HG03378 (cell line): Measurements from ENCODE around the gene SGPP2.
"Not testable (repeated sequence)": the region's sequence is repeated elsewhere in the genome, so short reads cannot be mapped to it uniquely, and the experiment has no call there.

Source experiments
- ATAC-seq: cut with Tn5 transposase; IDR thresholded peaks from one replicate; pipeline ENCODE4 v1.9.1; 2021; ENCODE audit warnings: mild to moderate bottlenecking, moderate library complexity; ENCODE audit not compliant: unreplicated experiment

SGPP2 gene

DNA sequence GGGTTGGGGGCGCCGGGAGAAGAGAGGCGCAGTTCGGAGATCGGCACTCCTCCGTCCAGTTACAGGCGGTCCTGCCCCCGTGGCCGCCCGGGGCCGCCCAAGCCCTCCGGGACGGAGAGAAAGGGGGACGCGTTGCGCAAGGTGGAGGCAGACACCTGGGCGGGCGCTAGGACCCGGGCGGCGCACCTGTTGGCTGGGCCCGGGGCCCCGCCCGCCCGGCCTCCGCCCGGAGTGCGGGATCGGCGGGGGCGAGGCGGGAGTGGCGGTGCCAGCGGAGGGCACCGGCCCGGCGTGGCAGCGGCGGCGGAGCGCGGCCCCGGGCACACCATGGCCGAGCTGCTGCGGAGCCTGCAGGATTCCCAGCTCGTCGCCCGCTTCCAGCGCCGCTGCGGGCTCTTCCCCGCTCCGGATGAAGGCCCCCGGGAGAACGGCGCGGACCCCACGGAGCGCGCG, at the start of gene SGPP2:
TSS of gene SGPP2 (plus strand) at position 268 of the 453 bp plus-strand sequence. CDS start at position 328, 60 bp downstream.
- no peak for ATAC-seq

GRCh38 chr2:222375798-222376197, 48.5 kb upstream of the SGPP2 start:
- ATAC-seq: no peak

DNA sequence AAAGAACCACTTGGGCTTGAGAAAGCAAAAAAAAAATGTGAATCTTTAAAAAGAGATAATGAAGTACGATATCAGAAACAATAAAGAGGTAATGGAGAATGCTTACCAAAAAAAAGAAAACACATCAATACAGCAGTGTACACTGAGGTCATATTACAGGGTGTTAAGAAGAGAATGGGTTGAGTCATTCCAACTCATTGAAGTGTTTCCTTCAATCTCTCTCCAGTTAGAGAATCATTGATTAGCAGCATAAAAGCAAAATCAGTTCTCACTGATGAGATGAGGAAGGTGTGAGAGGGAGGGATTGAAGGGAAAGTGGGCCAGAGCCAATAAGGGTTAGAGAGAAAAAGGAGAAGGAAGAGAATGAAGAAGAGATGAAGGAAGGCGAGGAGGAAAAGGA, 43.9 kb upstream of the SGPP2 start:
- ATAC-seq: no peak

DNA sequence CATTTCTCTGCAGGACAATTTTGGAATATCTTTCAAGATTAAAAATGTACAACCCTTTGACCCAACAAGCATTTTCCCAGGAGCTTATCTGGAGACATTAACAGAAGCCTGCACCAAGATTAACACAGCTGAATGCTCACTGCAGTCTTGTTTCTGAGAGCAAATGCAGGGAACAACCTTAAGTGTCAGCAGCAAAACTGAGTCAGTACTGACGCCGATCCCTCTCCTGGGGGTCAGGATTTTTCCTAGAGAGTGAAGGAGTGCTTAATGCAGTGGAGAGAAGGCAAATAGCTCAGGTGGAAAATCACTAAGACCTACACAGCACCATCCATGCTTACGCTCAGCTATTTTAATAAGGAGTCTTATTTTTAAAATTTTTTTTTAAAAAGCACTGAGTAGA, 42.8 kb upstream of the SGPP2 start:
- no peak for ATAC-seq

GRCh38 chr2:222383255-222383654, 41.1 kb upstream of the SGPP2 start:
- ATAC-seq: no peak

DNA sequence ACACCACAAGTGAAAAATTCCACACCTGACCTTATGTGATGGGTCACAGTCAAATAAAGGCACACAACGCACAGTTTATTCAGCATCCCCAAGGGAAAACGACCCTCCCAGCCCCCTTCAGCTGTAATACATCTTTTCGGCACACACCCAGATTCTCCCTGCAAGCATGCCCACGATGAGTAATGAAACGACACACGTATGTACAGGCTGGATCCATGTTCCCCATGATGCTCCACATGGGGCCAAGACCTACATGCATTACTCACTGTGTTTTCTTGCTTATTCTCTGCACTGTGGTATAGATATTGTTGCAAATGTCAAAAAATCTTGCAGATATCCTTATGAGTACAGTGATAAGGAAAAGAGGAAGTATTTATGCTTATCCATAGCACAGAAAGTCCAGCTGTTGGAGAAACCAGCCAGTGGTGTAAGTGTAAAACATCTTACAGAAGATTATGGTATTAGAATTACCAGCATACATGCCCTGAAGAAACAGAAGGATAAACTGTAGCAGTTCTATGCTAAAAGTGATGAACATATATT, 32.5 kb upstream of the SGPP2 start:
- no peak for ATAC-seq

DNA sequence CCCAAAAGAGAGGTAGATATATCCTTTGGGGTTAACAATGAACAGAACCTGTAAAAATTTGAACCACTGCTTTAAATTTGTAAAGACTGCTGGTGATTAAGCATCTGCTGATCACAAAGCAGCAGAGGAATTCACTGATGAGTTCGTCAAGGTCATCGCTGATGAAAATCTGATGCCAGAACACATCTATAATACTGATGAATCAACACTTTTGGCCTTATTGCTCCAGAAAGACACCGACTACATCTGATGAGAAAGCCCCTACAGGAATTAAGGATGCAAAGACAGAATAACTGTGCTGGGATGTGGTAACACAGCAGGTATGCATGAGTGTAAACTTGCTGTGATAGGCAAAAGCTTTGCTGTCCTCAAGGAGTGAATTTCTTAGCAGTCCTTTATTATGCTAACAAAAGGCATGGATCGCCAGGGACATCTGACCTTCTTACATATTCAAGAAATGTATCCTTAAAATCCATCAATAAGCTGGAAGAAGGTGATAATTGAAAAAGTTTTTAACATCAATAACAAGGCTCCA, 30.5 kb upstream of the SGPP2 start:
- ATAC-seq: no peak

DNA sequence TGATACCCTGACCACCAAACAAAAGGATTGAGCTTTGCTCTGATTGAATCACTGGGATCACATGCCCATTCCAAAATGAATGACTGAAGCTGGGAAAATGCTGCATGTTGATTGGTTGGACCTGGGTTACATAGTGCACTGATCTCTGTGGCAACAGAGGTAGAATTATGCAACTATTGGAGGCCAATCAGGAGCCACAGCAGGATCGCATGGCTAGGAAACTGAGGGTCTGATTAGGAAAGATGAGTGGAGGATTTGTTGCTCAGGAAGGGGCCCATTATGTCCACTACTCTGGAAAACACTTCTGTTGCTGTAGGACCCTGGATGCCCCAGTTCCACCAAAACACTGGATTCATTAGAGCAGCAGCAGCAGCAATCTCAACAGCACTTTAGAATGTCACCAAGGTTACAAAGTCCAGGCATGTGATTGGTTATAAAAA, 25.9 kb upstream of the SGPP2 start:
- ATAC-seq: no peak

DNA sequence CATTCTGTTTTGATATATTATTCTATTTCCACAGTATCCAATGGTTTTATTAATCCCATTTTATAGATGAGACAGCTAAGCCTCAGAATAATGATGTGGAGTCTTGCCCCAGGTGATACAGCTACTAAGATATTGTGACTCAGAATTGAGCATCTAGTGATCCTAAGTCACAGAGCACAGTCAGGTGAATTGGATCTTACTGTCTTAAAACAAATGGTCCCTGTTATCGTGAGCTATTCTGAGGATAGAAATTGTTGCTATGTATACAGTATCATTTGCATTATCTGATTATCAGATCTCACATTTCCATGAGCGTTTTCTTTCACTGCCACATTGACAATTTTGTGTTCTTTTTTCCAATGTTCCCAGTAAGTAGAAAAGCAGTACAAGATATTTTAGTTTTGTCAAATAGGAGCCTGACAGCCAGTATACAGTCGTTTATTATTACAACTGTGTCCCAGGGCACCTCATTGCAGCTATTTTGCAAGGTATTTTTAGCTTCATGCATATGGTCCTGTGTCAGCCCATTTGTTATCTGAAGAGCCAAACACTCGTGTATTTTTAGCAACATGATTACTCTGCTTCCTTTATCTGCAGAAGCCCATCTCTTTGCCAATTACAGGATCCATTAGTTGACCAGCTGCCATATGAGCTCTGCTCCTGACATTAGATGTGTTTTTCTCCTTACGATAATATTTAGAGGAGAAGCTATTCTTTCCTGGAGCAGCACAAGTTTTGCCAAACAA, 25.1 kb upstream of the SGPP2 start:
- ATAC-seq: no peak

GRCh38 chr2:222404151-222404905, 20.0 kb upstream of the SGPP2 start:
- ATAC-seq: no peak

- ATAC-seq: no peak
Measured at GRCh38 chr2:222408684-222409083, 15.7 kb upstream of the SGPP2 start.

GRCh38 chr2:222410534-222410933, 13.8 kb upstream of the SGPP2 start:
- no peak for ATAC-seq

DNA sequence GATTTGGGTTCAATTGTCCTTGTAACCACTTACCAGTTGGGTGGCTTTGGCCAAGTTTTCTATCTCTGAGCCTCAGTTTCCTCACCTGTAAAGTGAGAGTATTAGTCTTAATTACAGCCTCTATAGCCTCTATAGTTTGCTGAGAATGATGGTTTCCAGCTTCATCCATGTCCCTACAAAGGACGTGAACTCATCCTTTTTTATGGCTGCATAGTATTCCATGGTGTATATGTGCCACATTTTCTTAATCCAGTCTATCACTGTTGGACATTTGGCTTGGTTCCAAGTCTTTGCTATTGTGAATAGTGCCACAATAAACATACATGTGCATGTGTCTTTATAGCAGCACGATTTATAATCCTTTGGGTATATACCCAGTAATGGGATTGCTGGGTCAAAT, 12.0 kb upstream of the SGPP2 start:
- ATAC-seq: not testable (repeated sequence)

DNA sequence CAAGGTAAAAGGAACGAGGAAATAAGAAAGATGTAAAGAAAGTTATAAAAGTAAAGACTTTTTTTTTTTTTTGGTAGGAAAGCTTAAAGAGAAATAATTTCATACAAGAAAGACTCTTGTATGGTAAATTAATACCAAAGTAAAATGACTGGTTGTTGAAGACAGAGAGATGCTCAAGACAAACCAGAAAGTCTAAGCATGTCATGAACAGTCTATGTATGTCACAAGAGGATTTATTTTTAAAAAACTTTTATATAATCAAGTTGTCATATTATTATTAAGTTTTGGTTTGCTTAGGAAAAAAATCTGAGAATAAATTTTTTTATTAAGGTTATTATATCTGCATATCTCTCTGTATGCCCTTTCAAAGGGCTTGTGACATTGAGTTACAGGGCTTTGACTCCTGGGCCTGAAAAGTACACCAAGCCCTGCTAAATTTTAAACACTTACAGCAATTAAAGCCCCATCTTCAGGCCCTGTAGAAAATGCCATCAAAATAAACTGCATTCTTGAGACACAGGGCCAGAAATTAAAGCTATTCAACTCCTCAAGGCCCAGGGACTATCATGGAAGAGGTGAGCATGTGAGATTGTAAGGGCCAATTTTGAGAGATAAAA, 10.9 kb upstream of the SGPP2 start:
- ATAC-seq: no peak

DNA sequence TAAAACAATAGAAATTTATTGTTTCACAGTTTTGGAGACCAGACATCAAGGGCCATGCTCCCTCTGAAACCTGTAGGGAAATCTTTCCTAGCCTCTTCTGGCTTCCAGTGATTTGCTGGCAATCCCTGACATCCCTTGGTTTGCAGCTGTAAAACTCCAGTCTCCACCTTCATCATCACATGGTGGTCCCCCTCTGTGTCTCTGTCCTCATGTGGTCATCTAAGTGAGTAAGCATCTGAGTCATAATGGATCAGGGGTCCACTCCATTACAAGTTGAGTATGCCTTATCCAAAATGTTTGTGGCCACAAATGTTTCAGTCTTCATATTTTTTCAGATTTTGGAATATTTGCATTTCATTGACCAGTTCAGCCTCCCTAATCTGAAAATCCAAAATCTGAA, 5.6 kb upstream of the SGPP2 start:
- ATAC-seq: no peak

- ATAC-seq: no peak
Measured at GRCh38 chr2:222420508-222420907, 3.8 kb upstream of the SGPP2 start.

DNA sequence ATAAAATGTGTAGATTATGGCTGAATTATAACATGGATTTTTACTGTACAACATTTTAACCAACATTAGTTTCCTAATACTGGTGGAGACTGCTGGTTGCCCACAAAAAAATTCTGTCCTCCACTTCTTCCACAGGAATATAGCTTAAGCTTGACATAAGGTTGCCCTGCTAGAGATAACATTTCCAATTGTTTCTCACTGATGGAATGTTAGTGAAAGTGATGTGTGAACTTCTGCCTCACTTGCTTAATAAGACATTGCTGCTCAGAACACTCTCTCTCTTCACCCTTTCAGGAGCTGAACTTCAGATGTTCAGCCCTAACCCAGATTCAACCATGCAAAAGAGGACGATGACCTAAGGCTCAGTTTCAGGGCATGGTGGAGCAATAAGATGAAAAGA, 2.7 kb upstream of the SGPP2 start:
- no peak for ATAC-seq

DNA sequence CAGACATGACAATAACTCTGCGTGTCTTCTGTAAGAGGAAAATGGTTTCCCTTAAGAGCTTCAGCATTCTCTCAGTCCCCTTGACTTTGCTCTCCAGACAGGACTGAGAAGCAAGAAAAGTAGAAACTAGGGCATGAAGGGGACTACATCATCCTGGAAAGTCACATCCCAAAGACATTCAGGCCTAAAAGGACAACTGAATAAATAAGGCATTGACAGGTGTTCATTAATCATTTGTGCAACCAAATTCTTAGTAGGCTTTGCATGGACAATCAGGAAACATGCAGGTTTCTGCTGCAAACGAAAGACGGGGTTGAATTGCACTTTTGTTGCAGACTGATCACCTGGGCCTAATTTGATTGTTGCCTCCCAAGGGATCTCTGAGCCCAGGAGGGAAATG, 1.2 kb upstream of the SGPP2 start:
- no peak for ATAC-seq

- ATAC-seq: peak; percentile 38
Measured at GRCh38 chr2:222423632-222424275, 589 bp upstream of the SGPP2 start.

DNA sequence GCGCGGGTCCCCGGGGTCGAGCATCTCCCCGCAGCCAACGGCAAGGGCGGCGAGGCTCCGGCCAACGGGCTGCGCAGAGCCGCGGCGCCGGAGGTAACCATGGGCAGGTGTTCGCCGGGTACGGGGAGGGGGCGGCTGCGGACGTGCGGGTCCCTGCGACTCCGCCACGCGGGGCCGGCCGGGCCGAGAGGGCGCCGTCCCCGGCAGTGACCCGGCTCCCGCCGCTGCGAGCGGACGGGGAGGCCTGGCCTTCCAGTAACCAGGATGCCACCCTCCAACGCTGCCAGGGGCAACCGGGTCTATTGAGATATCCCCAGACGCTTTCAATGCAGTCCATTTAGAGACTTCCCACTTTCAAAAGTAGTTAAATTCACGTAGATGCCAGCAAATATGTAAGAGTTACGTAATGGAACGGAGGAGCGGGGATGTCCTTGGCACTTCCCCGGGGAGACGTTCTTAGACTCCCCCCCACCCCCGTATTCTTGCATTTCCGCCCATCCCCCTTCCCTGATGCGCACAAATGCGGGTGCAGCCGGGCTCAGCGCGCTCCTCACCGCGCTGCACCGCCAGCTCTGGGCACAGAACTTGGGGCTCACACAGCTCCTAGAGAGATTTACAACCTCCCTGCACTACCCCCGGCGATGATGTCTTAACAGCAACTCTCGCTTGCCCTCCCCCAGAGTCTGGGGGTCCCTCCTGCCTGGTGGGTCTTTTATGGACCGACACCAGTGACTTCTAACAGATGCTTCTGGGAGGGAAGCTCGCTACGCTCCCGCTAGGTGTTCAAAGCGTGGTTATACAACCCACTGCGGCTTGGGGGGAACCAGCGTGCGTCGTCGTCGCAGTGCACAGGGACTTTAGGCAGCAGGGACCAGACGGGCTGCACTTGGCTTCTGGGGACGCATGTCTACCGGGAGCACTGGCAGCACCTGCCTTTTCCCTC, 657 bp downstream of the SGPP2 start:
- peak; percentile 15 for ATAC-seq
